Measurements from ENCODE around the gene MFN2. TPM values are rescaled to one million over a fixed set of nuclear protein-coding genes. Genes with fewer than 3 reads are reported as not detected.
A peak's percentile ranks its signal among the peaks of the same experiment; 100 is the strongest.

The MFN2 gene
- total RNA-seq (10 to 100 TPM; 27.8 to 67.8 (median 55.8) TPM), polyA plus RNA-seq (10 to 100 TPM; 29.7 to 77.0 TPM)
- long read RNA-seq, donor 1, full-length matches to known transcripts: 11 of 134 reads
- long read RNA-seq, donor 1, partial matches to known transcripts: 116 of 134 reads
- long read RNA-seq, donor 1, other reads (novel, unspliced or antisense): 7 of 134 reads
- long read RNA-seq, donor 2, full-length matches to known transcripts: 4 of 10 reads
- long read RNA-seq, donor 2, partial matches to known transcripts: 6 of 10 reads
- long read RNA-seq, donor 2, other reads (novel, unspliced or antisense): 0 of 10 reads
- long read RNA-seq, donor 3, full-length matches to known transcripts: 50 of 132 reads
- long read RNA-seq, donor 3, partial matches to known transcripts: 52 of 132 reads
- long read RNA-seq, donor 3, other reads (novel, unspliced or antisense): 30 of 132 reads

DNA sequence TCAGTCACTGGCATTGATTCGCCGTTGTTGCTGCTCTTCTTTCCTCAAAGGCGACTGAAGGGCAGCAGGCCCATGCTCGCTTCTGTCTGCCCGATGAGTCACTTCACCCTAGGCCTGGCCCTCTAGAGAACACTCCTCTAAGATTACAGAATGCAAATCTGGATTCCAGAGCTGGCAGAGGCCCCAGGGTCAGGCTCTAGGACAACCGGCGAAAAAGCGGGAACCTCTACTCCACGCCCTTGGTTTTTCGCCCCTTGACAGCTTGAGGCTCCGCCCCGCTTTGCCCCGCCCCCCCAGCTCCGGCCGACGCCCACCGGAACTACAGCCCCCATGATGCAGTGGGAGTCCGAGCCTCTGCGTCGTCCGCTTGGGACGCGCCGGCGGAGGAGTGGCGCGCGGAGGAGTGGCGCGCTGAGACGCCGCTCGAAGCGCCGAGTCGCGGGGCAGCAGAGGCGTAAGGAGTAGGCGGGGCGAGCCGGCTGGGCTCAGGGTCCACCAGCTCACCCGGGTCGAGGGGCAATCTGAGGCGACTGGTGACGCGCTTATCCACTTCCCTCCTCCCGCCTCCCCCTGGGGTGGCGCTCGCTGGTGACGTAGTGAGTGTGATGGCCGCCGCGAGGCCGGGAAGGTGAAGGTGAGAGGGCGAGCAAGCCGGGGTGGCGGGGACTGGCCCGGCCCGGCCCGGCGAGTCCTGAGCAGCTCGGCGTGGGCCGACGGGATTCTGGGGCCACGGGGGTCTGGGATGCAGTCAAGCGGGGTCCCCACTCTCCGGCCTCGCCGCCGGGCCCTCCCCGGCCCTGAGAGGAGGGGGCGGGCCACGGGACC lies at the start of gene MFN2:
MFN2 (plus strand) TSS at position 594 of the 825 bp plus-strand sequence. CDS start 8,725 bp downstream, outside the sequence.
- Histone ChIP-seq H3K27ac (peak within 1 kb of the TSS; percentile 88 to 91), H3K27me3 (no peaks in the 10 kb centered on the region), H3K36me3 (no peaks in the 10 kb centered on the region), H3K4me3 (peak within 1 kb of the TSS; percentile 97), H3K9me3 (no peaks in the 10 kb centered on the region), H3K4me1 (ENCODE audit: insufficient read depth) (peaks cover 6% of the 10 kb centered on the region)
- DNase-seq: peak; percentile 94 to 97 (median 95)
- peak; percentile 43 for TF ChIP-seq POLR2A (IDR thresholded peaks at IDR 0.05)
- TF ChIP-seq EP300 (IDR thresholded peaks at IDR 0.05): peak; percentile 30
- TF ChIP-seq, protein P1, sequence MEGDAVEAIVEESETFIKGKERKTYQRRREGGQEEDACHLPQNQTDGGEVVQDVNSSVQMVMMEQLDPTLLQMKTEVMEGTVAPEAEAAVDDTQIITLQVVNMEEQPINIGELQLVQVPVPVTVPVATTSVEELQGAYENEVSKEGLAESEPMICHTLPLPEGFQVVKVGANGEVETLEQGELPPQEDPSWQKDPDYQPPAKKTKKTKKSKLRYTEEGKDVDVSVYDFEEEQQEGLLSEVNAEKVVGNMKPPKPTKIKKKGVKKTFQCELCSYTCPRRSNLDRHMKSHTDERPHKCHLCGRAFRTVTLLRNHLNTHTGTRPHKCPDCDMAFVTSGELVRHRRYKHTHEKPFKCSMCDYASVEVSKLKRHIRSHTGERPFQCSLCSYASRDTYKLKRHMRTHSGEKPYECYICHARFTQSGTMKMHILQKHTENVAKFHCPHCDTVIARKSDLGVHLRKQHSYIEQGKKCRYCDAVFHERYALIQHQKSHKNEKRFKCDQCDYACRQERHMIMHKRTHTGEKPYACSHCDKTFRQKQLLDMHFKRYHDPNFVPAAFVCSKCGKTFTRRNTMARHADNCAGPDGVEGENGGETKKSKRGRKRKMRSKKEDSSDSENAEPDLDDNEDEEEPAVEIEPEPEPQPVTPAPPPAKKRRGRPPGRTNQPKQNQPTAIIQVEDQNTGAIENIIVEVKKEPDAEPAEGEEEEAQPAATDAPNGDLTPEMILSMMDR (IDR thresholded peaks at IDR 0.05): peak in 1 of 3 donors; percentile 10
- intact Hi-C loops (cut with DNase I): no loop called here
- 0 to 1% (median 0%) methylated on average over 65 to 74 of the region's 74 CpGs for WGBS, 3 donors

DNA sequence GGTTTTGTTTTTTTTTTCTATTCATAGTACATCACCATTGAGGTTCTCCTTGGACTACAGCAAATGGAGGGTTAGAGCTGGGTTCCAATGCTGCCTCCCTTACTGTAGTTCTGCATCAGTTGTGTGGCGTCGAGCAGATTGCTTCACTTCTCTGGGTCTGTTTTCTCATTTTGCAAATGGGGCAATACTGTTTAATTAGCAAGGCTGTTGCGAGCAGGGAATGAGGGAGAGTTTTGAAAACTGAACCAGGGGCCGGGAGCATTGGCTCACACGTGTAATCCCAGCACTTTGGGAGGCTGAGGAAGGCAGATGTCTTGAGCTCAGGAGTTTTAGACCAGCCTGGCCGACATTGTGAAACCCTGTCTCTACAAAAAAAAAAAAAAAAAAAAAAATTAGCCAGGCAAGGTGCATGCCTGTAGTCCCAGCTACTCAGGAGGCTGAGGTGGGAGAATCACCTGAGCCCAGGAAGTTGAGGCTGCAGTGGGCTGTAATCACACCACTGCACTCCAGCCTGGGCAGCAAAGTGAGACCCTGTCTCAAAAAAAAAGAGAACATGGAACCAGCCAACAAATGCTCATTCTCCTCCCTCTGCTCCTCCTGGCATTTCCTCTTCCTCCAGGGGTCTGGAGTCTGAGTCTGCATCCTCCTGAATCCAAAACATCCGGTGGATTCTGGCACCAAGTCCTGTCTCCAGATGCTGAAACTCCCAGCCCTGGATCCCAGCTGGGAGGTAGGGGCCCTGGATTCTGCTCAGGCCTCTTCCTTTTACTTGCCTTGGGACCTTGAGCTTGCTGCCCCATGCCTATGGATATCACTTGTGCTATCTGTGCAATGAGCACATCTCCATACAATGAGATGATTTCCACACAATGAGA lies 49.4 kb upstream of the MFN2 start:
- 20 to 30% (median 26%) methylated on average over 7 of the region's 7 CpGs for WGBS, 3 donors
- TF ChIP-seq, protein P1 (IDR thresholded peaks at IDR 0.05): no peak
- TF ChIP-seq EP300 (IDR thresholded peaks at IDR 0.05) (no peak), POLR2A (IDR thresholded peaks at IDR 0.05) (no peak)
- intact Hi-C loops (cut with DNase I): no loop called here
- Histone ChIP-seq H3K27me3 (no peaks in the 10 kb centered on the region), H3K9me3 (no peaks in the 10 kb centered on the region), H3K27ac (peak overlapping the region in 1 of 2 donors; percentile 19), H3K4me3 (no peak overlapping the region), H3K4me1 (ENCODE audit: insufficient read depth) (peaks cover 9% of the 10 kb centered on the region), H3K36me3 (no peaks in the 10 kb centered on the region)
- DNase-seq: peak in 3 of 5 donors; percentile 59 to 62 (median 60)

DNA sequence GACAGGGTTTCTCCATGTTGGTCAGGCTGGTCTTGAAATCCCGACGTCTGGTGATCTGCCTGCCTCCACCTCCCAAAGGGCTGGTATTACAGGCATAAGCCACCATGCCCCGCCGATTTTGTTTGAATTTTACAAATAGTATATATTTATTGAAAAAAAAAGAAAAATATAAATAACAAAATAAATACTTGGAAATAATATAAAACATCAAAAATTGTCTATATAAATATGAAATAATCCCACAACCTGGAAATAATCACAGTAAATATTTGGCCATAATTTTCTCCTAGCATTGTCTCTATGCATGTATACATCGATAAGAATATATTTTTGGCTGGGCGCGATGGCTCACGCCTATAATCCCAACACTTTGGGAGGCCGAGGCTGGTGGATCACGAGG lies 48.4 kb upstream of the MFN2 start:
- intact Hi-C loops (cut with DNase I): no loop called here
- no peak for DNase-seq
- H3K4me1 ChIP-seq (ENCODE audit: insufficient read depth): peaks cover 9% of the 10 kb centered on the region
- TF ChIP-seq, protein P1 (IDR thresholded peaks at IDR 0.05): no peak
- TF ChIP-seq POLR2A (IDR thresholded peaks at IDR 0.05) (no peak), EP300 (IDR thresholded peaks at IDR 0.05) (no peak)
- WGBS, 3 donors: 81 to 92% (median 85%) methylated on average over 10 of the region's 10 CpGs
- no peak overlapping the region for H3K27ac ChIP-seq
- no peaks in the 10 kb centered on the region for H3K36me3 ChIP-seq
- H3K9me3 ChIP-seq: no peaks in the 10 kb centered on the region
- no peak overlapping the region for H3K4me3 ChIP-seq
- H3K27me3 ChIP-seq: no peaks in the 10 kb centered on the region
